Mucosa of rectum (tissue), 2 donors: ENCODE results near the gene TINCR.

ENCODE experiments used
- H3K27ac ChIP-seq, 2 donors: one replicate each; pipeline ENCODE4 v1.7.0; 2013; ENCODE audit warnings: inconsistent platforms in 2 of 2, low read depth in 2 of 2, low read length in 2 of 2
- H3K27me3 ChIP-seq, 2 donors: one replicate each; pipeline ENCODE4 v1.7.0; 2013; ENCODE audit warnings: low read length in 2 of 2; ENCODE audit not compliant: control insufficient read depth in 2 of 2, insufficient read depth in 2 of 2
- H3K36me3 ChIP-seq, 2 donors: one replicate each; pipeline ENCODE4 v1.7.0; 2013; ENCODE audit warnings: low read length in 2 of 2; ENCODE audit not compliant: control insufficient read depth in 2 of 2, insufficient read depth in 2 of 2
- H3K4me1 ChIP-seq, 2 donors: one replicate each; pipeline ENCODE4 v1.7.0; 2013; ENCODE audit warnings: low read length in 2 of 2, mild to moderate bottlenecking in 1 of 2; ENCODE audit not compliant: control insufficient read depth in 2 of 2, insufficient read depth in 2 of 2
- H3K4me3 ChIP-seq, 2 donors: one replicate each; pipeline ENCODE4 v1.7.0; 2013; ENCODE audit warnings: low read length in 2 of 2
- H3K9ac ChIP-seq, 2 donors: one replicate each; pipeline ENCODE4 v1.7.0; 2013; ENCODE audit warnings: low read length in 2 of 2, low read depth in 1 of 2, mild to moderate bottlenecking in 1 of 2
- H3K9me3 ChIP-seq, 2 donors: one replicate each; pipeline ENCODE4 v1.7.0; 2013; ENCODE audit warnings: low read length in 2 of 2; ENCODE audit not compliant: control insufficient read depth in 2 of 2
- donor health status: healthy.
- donor health status: Normal muscosa, but diverticular disease.

The TINCR gene

GRCh38 chr19:5603626-5604025, 35.9 kb upstream of the TINCR start:
- peaks cover 68 to 84% of the 10 kb centered on the region in 2 donors for H3K36me3 ChIP-seq
- H3K4me3 ChIP-seq = no peak overlapping the region
- no peak overlapping the region for H3K9ac ChIP-seq
- H3K4me1 ChIP-seq = no peaks in the 10 kb centered on the region
- no peak overlapping the region for H3K27ac ChIP-seq
- no peaks in the 10 kb centered on the region for H3K27me3 ChIP-seq
- H3K9me3 ChIP-seq = no peaks in the 10 kb centered on the region

GRCh38 chr19:5600797-5601196, 33.0 kb upstream of the TINCR start:
- H3K27ac ChIP-seq = no peak overlapping the region
- no peaks in the 10 kb centered on the region for H3K27me3 ChIP-seq
- peaks cover 75 to 87% of the 10 kb centered on the region in 2 donors for H3K36me3 ChIP-seq
- no peaks in the 10 kb centered on the region for H3K9me3 ChIP-seq
- H3K9ac ChIP-seq = no peak overlapping the region
- H3K4me1 ChIP-seq = no peaks in the 10 kb centered on the region
- no peak overlapping the region for H3K4me3 ChIP-seq

- peaks cover 90 to 91% of the 10 kb centered on the region in 2 donors for H3K36me3 ChIP-seq
- no peaks in the 10 kb centered on the region for H3K27me3 ChIP-seq
- H3K9ac ChIP-seq = no peak overlapping the region
- no peak overlapping the region for H3K27ac ChIP-seq
- H3K4me3 ChIP-seq = no peak overlapping the region
- no peaks in the 10 kb centered on the region for H3K9me3 ChIP-seq
- H3K4me1 ChIP-seq = no peaks in the 10 kb centered on the region
Observed at GRCh38 chr19:5595745-5596144, 28.0 kb upstream of the TINCR start.

- H3K36me3 ChIP-seq = peaks cover 89 to 90% of the 10 kb centered on the region in 2 donors
- H3K4me3 ChIP-seq = no peak overlapping the region
- no peak overlapping the region for H3K27ac ChIP-seq
- H3K27me3 ChIP-seq = no peaks in the 10 kb centered on the region
- no peaks in the 10 kb centered on the region for H3K4me1 ChIP-seq
- no peak overlapping the region for H3K9ac ChIP-seq
- H3K9me3 ChIP-seq = no peaks in the 10 kb centered on the region
Observed at GRCh38 chr19:5595129-5595528, 27.4 kb upstream of the TINCR start.

GRCh38 chr19:5594521-5594950, 26.8 kb upstream of the TINCR start:
- no peaks in the 10 kb centered on the region for H3K27me3 ChIP-seq
- H3K4me1 ChIP-seq = no peaks in the 10 kb centered on the region
- H3K9ac ChIP-seq = no peak overlapping the region
- no peaks in the 10 kb centered on the region for H3K9me3 ChIP-seq
- H3K4me3 ChIP-seq = no peak overlapping the region
- no peak overlapping the region for H3K27ac ChIP-seq
- peaks cover 89 to 90% of the 10 kb centered on the region in 2 donors for H3K36me3 ChIP-seq

GRCh38 chr19:5593343-5594255, 25.8 kb upstream of the TINCR start:
- Histone ChIP-seq H3K36me3 (peaks cover 89% of the 10 kb centered on the region in 2 donors), H3K9ac (no peak overlapping the region), H3K4me1 (no peaks in the 10 kb centered on the region), H3K27ac (no peak overlapping the region), H3K27me3 (no peaks in the 10 kb centered on the region), H3K4me3 (no peak overlapping the region), H3K9me3 (no peaks in the 10 kb centered on the region)

- Histone ChIP-seq H3K27me3 (no peaks in the 10 kb centered on the region), H3K4me3 (no peak overlapping the region), H3K4me1 (no peaks in the 10 kb centered on the region), H3K9ac (no peak overlapping the region), H3K36me3 (peaks cover 89 to 91% of the 10 kb centered on the region in 2 donors), H3K9me3 (no peaks in the 10 kb centered on the region), H3K27ac (no peak overlapping the region)
Observed at GRCh38 chr19:5592531-5593342, 25.0 kb upstream of the TINCR start.

GRCh38 chr19:5591476-5591875, 23.7 kb upstream of the TINCR start:
- Histone ChIP-seq H3K9me3 (no peaks in the 10 kb centered on the region), H3K27me3 (no peaks in the 10 kb centered on the region), H3K27ac (no peak overlapping the region), H3K4me1 (no peaks in the 10 kb centered on the region), H3K36me3 (peaks cover 86 to 92% of the 10 kb centered on the region in 2 donors), H3K4me3 (no peak overlapping the region), H3K9ac (no peak overlapping the region)

- Histone ChIP-seq H3K27me3 (no peaks in the 10 kb centered on the region), H3K9ac (no peak overlapping the region), H3K9me3 (no peaks in the 10 kb centered on the region), H3K27ac (no peak overlapping the region), H3K4me3 (no peak overlapping the region), H3K4me1 (no peaks in the 10 kb centered on the region), H3K36me3 (peaks cover 84 to 89% of the 10 kb centered on the region in 2 donors)
Observed at GRCh38 chr19:5590865-5591154, 23.1 kb upstream of the TINCR start.

GRCh38 chr19:5590151-5590864, 22.6 kb upstream of the TINCR start:
- Histone ChIP-seq H3K36me3 (peaks cover 80 to 84% of the 10 kb centered on the region in 2 donors), H3K4me1 (no peaks in the 10 kb centered on the region), H3K27ac (no peak overlapping the region), H3K9ac (no peak overlapping the region), H3K27me3 (no peaks in the 10 kb centered on the region), H3K4me3 (no peak overlapping the region), H3K9me3 (no peaks in the 10 kb centered on the region)
